Astrocyte (in vitro differentiated cells and primary cell): ENCODE data around the gene TSC22D3. TPM values are rescaled to one million over a fixed set of nuclear protein-coding genes. Genes with fewer than 3 reads are reported as not detected.

Source experiments
- DNase-seq: peaks from one replicate; pipeline ENCODE4 v3.0.0-alpha.2; 2010; ENCODE audit warnings: low read depth
- FAIRE-seq: peaks from 2 replicates; lab custom pipeline; 2011; peaks lifted over from hg19 to GRCh38; lab: Jason Lieb, UNC
- H2AFZ ChIP-seq: 2 replicates; pipeline ENCODE4 v1.6.0; 2012; ENCODE audit warnings: low read depth, low read length, inconsistent platforms
- H3K27ac ChIP-seq: 2 replicates; pipeline ENCODE4 v1.5.1; 2011; ENCODE audit warnings: low read depth, low read length, inconsistent platforms
- H3K27me3 ChIP-seq: 2 replicates; pipeline ENCODE4 v1.6.0; 2011; ENCODE audit warnings: low read length, inconsistent platforms; ENCODE audit not compliant: insufficient read depth
- H3K36me3 ChIP-seq: 2 replicates; pipeline ENCODE4 v1.5.1; 2011; ENCODE audit warnings: low read length, inconsistent platforms; ENCODE audit not compliant: insufficient read depth
- H3K4me1 ChIP-seq: 2 replicates; pipeline ENCODE4 v1.5.1; 2011; ENCODE audit warnings: low read length, inconsistent platforms; ENCODE audit not compliant: insufficient read depth
- H3K4me2 ChIP-seq: 2 replicates; pipeline ENCODE4 v1.6.0; 2012; ENCODE audit warnings: low read length, inconsistent platforms
- H3K4me3 ChIP-seq: 2 replicates; pipeline ENCODE4 v1.5.1; 2011; ENCODE audit warnings: low read depth, mild to moderate bottlenecking, low read length, inconsistent platforms; ENCODE audit not compliant: insufficient read depth
- H3K79me2 ChIP-seq: 2 replicates; pipeline ENCODE4 v1.6.0; 2012; ENCODE audit warnings: mild to moderate bottlenecking, low read length, inconsistent platforms; ENCODE audit not compliant: insufficient read depth
- H3K9ac ChIP-seq: 2 replicates; pipeline ENCODE4 v1.6.0; 2012; ENCODE audit warnings: mild to moderate bottlenecking, low read length, inconsistent platforms
- H3K9me3 ChIP-seq: 2 replicates; pipeline ENCODE4 v1.5.1; 2012; ENCODE audit warnings: low read depth, mild to moderate bottlenecking, low read length, inconsistent platforms; ENCODE audit not compliant: insufficient read depth
- H4K20me1 ChIP-seq: 2 replicates; pipeline ENCODE4 v1.6.0; 2012; ENCODE audit warnings: low read length, inconsistent platforms; ENCODE audit not compliant: insufficient read depth
- H3K27ac Mint-ChIP-seq: one replicate; pipeline ENCODE4 v1.8.0; 2021; ENCODE audit warnings: mild to moderate bottlenecking, mixed read lengths; ENCODE audit not compliant: unreplicated experiment
- H3K27me3 Mint-ChIP-seq: one replicate; pipeline ENCODE4 v1.8.0; 2021; ENCODE audit warnings: low read depth, mixed read lengths; ENCODE audit not compliant: unreplicated experiment
- H3K36me3 Mint-ChIP-seq: one replicate; pipeline ENCODE4 v1.8.0; 2021; ENCODE audit warnings: low read depth, mixed read lengths; ENCODE audit not compliant: unreplicated experiment
- H3K4me1 Mint-ChIP-seq: one replicate; pipeline ENCODE4 v1.8.0; 2021; ENCODE audit warnings: low read depth, mixed read lengths; ENCODE audit not compliant: unreplicated experiment
- H3K4me3 Mint-ChIP-seq: one replicate; pipeline ENCODE4 v1.8.0; 2021; ENCODE audit warnings: mild to moderate bottlenecking, moderate library complexity, mixed read lengths; ENCODE audit not compliant: unreplicated experiment
- H3K9me3 Mint-ChIP-seq: one replicate; pipeline ENCODE4 v1.8.0; 2021; ENCODE audit warnings: mild to moderate bottlenecking, mixed read lengths; ENCODE audit not compliant: unreplicated experiment
- CTCF ChIP-seq: IDR thresholded peaks from 2 replicates; pipeline ENCODE4 v1.5.1; 2011; ENCODE audit warnings: low read depth, mild to moderate bottlenecking, inconsistent platforms, low read length, moderate library complexity; ENCODE audit not compliant: insufficient read depth
- EZH2 ChIP-seq: IDR thresholded peaks from 2 replicates; pipeline ENCODE4 v1.6.1; 2012; ENCODE audit warnings: mild to moderate bottlenecking, low read length, inconsistent platforms; ENCODE audit not compliant: insufficient read depth
- total RNA-seq: library from RNA; stranded (reverse); gene quantifications from 2 replicates; pipeline ENCODE4 v1.2.1, GENCODE V29; 2021

Gene TSC22D3
- total RNA-seq, 1 donor from 2014 or later: 30.7 TPM

GRCh38 chrX:107752043-107752442 lies 23.5 kb downstream of the TSC22D3 start:
- Histone ChIP-seq H2AFZ (no peak overlapping the region), H3K4me1 (peaks cover 8% of the 10 kb centered on the region), H3K36me3 (no peaks in the 10 kb centered on the region), H3K27ac (no peak overlapping the region), H4K20me1 (no peaks in the 10 kb centered on the region), H3K79me2 (no peaks in the 10 kb centered on the region), H3K9me3 (no peaks in the 10 kb centered on the region), H3K27me3 (no peaks in the 10 kb centered on the region), H3K4me2 (no peak overlapping the region), H3K4me3 (no peak overlapping the region), H3K9ac (no peak overlapping the region)
- peaks cover 1% of the 10 kb centered on the region for H3K36me3 Mint-ChIP-seq
- H3K27me3 Mint-ChIP-seq: peaks cover 2% of the 10 kb centered on the region
- TF ChIP-seq EZH2 (no peak), CTCF (no peak)
- FAIRE-seq: peak; percentile 59
- H3K27ac Mint-ChIP-seq: no peak overlapping the region
- H3K4me1 Mint-ChIP-seq: peaks cover 13% of the 10 kb centered on the region
- no peak overlapping the region for H3K4me3 Mint-ChIP-seq
- H3K9me3 Mint-ChIP-seq: no peaks in the 10 kb centered on the region
- no peak for DNase-seq

GRCh38 chrX:107750861-107751445 lies 24.6 kb downstream of the TSC22D3 start:
- H3K4me1 ChIP-seq: peaks cover 8% of the 10 kb centered on the region
- no peak for DNase-seq
- FAIRE-seq: no peak
- Mint-ChIP-seq H3K27ac (no peak overlapping the region), H3K9me3 (no peaks in the 10 kb centered on the region), H3K4me3 (no peak overlapping the region), H3K4me1 (peaks cover 19% of the 10 kb centered on the region), H3K27me3 (peaks cover 2% of the 10 kb centered on the region), H3K36me3 (peaks cover 1% of the 10 kb centered on the region)
- H4K20me1 ChIP-seq: no peaks in the 10 kb centered on the region
- no peak overlapping the region for H3K27ac ChIP-seq
- no peak overlapping the region for H3K4me3 ChIP-seq
- no peaks in the 10 kb centered on the region for H3K79me2 ChIP-seq
- TF ChIP-seq EZH2: no peak
- TF ChIP-seq CTCF: no peak
- H3K36me3 ChIP-seq: no peaks in the 10 kb centered on the region
- no peak overlapping the region for H3K9ac ChIP-seq
- H3K27me3 ChIP-seq: no peaks in the 10 kb centered on the region
- no peak overlapping the region for H2AFZ ChIP-seq
- H3K9me3 ChIP-seq: no peaks in the 10 kb centered on the region
- no peak overlapping the region for H3K4me2 ChIP-seq

GRCh38 chrX:107750263-107750662 lies 25.3 kb downstream of the TSC22D3 start:
- Histone ChIP-seq H3K4me1 (peaks cover 8% of the 10 kb centered on the region), H3K27ac (no peak overlapping the region), H3K27me3 (no peaks in the 10 kb centered on the region), H3K36me3 (no peaks in the 10 kb centered on the region), H3K4me2 (no peak overlapping the region), H2AFZ (no peak overlapping the region), H4K20me1 (no peaks in the 10 kb centered on the region), H3K4me3 (no peak overlapping the region), H3K79me2 (no peaks in the 10 kb centered on the region), H3K9me3 (no peaks in the 10 kb centered on the region), H3K9ac (no peak overlapping the region)
- Mint-ChIP-seq H3K4me3 (no peak overlapping the region), H3K9me3 (no peaks in the 10 kb centered on the region), H3K4me1 (peaks cover 19% of the 10 kb centered on the region), H3K36me3 (peaks cover 1% of the 10 kb centered on the region), H3K27me3 (peaks cover 2% of the 10 kb centered on the region), H3K27ac (no peak overlapping the region)
- no peak for DNase-seq
- FAIRE-seq: peak; percentile 9
- TF ChIP-seq CTCF: no peak
